Activated B cell treated with CpG ODN at 0.5 μM for 24 hours (primary cell): ENCODE measurements around the gene NCOA1. TPM values are rescaled to one million over a fixed set of nuclear protein-coding genes. Genes with fewer than 3 reads are reported as not detected.

Experiments
- ATAC-seq: fragments of 200-7000 bp; cut with Tn5 transposase; one replicate; pipeline ENCODE4 v1.10.0; 2021; ENCODE audit warnings: low read depth, mild to moderate bottlenecking, moderate library complexity
- CTCF ChIA-PET: fragments of 350-600 bp; sonication (Branson Sonifier 250); formaldehyde crosslinking; loops from one replicate; lab custom pipeline; 2021; ENCODE audit warnings: antibody characterized with exemption; lab: Charles Lee
- POLR2A ChIA-PET: fragments of 350-600 bp; sonication (Branson Sonifier 250); formaldehyde crosslinking; loops from one replicate; lab custom pipeline; 2021; ENCODE audit warnings: antibody characterized with exemption; lab: Charles Lee
- DNase-seq: peaks from one replicate; pipeline ENCODE4 v3.0.0; 2022
- H3K27ac Mint-ChIP-seq: one replicate; pipeline ENCODE4 v1.8.0; 2020; ENCODE audit warnings: mixed read lengths
- H3K27me3 Mint-ChIP-seq: one replicate; pipeline ENCODE4 v1.8.0; 2021; ENCODE audit warnings: mixed read lengths
- H3K36me3 Mint-ChIP-seq: one replicate; pipeline ENCODE4 v1.8.0; 2021; ENCODE audit warnings: low read depth, mixed read lengths
- H3K4me1 Mint-ChIP-seq: one replicate; pipeline ENCODE4 v1.8.0; 2021; ENCODE audit warnings: mixed read lengths
- H3K4me3 Mint-ChIP-seq: one replicate; pipeline ENCODE4 v1.8.0; 2020; ENCODE audit warnings: mild to moderate bottlenecking, mixed read lengths
- H3K9me3 Mint-ChIP-seq: one replicate; pipeline ENCODE4 v1.8.0; 2020; ENCODE audit warnings: mixed read lengths
- CTCF ChIP-seq: fragments of 200-600 bp; IDR thresholded peaks from one replicate; pipeline ENCODE4 v1.8.0; 2022; ENCODE audit warnings: antibody characterized with exemption, mild to moderate bottlenecking
- intact Hi-C: fragments of 100-400 bp; cut with micrococcal nuclease; formaldehyde crosslinking; loops from one replicate; pipeline ENCODE4 v1.15.1; 2024
- total RNA-seq: library from RNA; stranded (reverse); gene quantifications from 2 replicates; pipeline ENCODE4 v1.2.3, GENCODE V29; 2022

The NCOA1 gene
- total RNA-seq, 1 donor from 2014 or later: 49.5 TPM

GRCh38 chr2:24453379-24454073 is 37.5 kb upstream of the NCOA1 start:
- no peak for TF ChIP-seq CTCF
- Mint-ChIP-seq H3K27ac (no peak overlapping the region), H3K27me3 (peaks cover under 1% of the 10 kb centered on the region), H3K36me3 (no peaks in the 10 kb centered on the region), H3K4me1 (no peaks in the 10 kb centered on the region), H3K9me3 (peaks cover 2% of the 10 kb centered on the region), H3K4me3 (no peak overlapping the region)
- ChIA-PET POLR2A (no interaction called here), CTCF (interaction anchor here (2.0 kb wide), 1 partner anchor 372 kb away, joined by 4 read pairs; no protein-coding TSS in a partner anchor)
- ATAC-seq (no peak), DNase-seq (no peak)
- intact Hi-C loops: no loop called here

GRCh38 chr2:24454294-24454693 is 36.8 kb upstream of the NCOA1 start:
- ChIA-PET CTCF (interaction anchor here (2.0 kb wide), 1 partner anchor 371 kb away, joined by 4 read pairs; no protein-coding TSS in a partner anchor), POLR2A (interaction anchor here (0.6 kb wide), 1 partner anchor 70 kb away, joined by 4 read pairs; no protein-coding TSS in a partner anchor)

GRCh38 chr2:24456599-24457556 is 34.2 kb upstream of the NCOA1 start:
- ChIA-PET POLR2A (no interaction called here), CTCF (interaction anchor here (0.7 kb wide), 1 partner anchor 515 kb away, joined by 3 read pairs; no protein-coding TSS in a partner anchor)
- no peak overlapping the region for H3K4me3 Mint-ChIP-seq
- ATAC-seq (no peak), DNase-seq (no peak)
- H3K9me3 Mint-ChIP-seq: no peaks in the 10 kb centered on the region
- intact Hi-C loops: no loop called here
- no peaks in the 10 kb centered on the region for H3K36me3 Mint-ChIP-seq
- H3K27me3 Mint-ChIP-seq: no peaks in the 10 kb centered on the region
- no peaks in the 10 kb centered on the region for H3K4me1 Mint-ChIP-seq
- TF ChIP-seq CTCF: no peak
- no peak overlapping the region for H3K27ac Mint-ChIP-seq

More at GRCh38 chr2:24454294-24454693, 36.8 kb upstream of the NCOA1 start:
- no peaks in the 10 kb centered on the region for H3K4me1 Mint-ChIP-seq
- H3K27me3 Mint-ChIP-seq: no peaks in the 10 kb centered on the region
- no peaks in the 10 kb centered on the region for H3K36me3 Mint-ChIP-seq
- no peak overlapping the region for H3K27ac Mint-ChIP-seq
- H3K4me3 Mint-ChIP-seq: no peak overlapping the region
- intact Hi-C loops: no loop called here
- peaks cover 2% of the 10 kb centered on the region for H3K9me3 Mint-ChIP-seq
- ATAC-seq (no peak), DNase-seq (no peak)
- TF ChIP-seq CTCF: no peak

- no peak for ATAC-seq
- intact Hi-C loops: no loop called here
- H3K9me3 Mint-ChIP-seq: no peaks in the 10 kb centered on the region
- H3K4me1 Mint-ChIP-seq: no peaks in the 10 kb centered on the region
- no peaks in the 10 kb centered on the region for H3K36me3 Mint-ChIP-seq
- H3K4me3 Mint-ChIP-seq: no peak overlapping the region
- no peaks in the 10 kb centered on the region for H3K27me3 Mint-ChIP-seq
- ChIA-PET CTCF (interaction anchor here (0.7 kb wide), 1 partner anchor 515 kb away, joined by 3 read pairs; no protein-coding TSS in a partner anchor), POLR2A (no interaction called here)
- DNase-seq: no peak
- no peak for TF ChIP-seq CTCF
- H3K27ac Mint-ChIP-seq: no peak overlapping the region
Observed at GRCh38 chr2:24457696-24458386, 33.2 kb upstream of the NCOA1 start.
